ENCODE results near the gene ELOVL6. TPM values are rescaled to one million over a fixed set of nuclear protein-coding genes. Genes with fewer than 3 reads are reported as not detected.

ELOVL6 gene
- total RNA-seq, 4 donors from 2014 or later: 2.2 to 5.8 (median 5.0) TPM

DNA sequence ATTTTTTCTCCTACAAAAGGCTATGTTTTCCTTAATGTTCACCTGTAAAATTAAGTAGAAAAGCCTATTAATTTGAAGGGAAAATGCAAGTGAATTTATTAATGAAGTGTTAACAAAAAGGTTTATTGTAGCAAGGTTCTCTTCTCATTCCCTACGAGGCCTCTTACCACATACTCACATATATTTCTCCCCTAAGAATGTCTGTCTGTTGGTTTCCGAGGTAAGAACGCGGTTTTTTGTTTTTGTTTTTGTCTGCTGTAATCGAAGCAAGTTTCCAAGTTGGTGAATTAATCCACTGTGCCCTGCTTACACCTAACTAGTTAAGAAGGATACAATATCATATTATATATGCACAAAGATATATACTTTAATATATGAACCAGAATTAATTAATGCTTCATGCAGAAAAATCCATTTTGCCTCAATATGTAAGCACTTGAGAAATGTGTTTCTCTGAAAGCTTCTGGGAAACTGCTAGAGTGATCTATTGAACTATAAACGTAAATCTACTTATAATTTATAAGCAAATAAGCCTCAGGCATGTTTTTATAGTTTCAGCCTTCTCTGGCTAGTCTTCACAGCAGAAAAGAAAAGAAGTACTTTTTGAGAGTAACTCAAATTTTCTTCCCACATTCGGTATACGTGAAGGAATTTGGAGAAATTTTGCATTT, 164.9 kb downstream of the ELOVL6 start:
- TF ChIP-seq CTCF (IDR thresholded peaks at IDR 0.05): no peak
- ATAC-seq (ENCODE audit: low FRiP score) (no peak), DNase-seq (ENCODE audit: low spot score) (no peak)

- no peak for DNase-seq (ENCODE audit: low spot score)
- no peak for TF ChIP-seq CTCF (IDR thresholded peaks at IDR 0.05)
- ATAC-seq (ENCODE audit: low FRiP score): no peak
These were observed 165.8 kb downstream of the ELOVL6 start for GRCh38 chr4:110032603-110033002.

- ATAC-seq (ENCODE audit: low FRiP score): no peak
- TF ChIP-seq CTCF (IDR thresholded peaks at IDR 0.05): no peak
- DNase-seq (ENCODE audit: low spot score): no peak
These were observed 172.7 kb downstream of the ELOVL6 start for GRCh38 chr4:110025718-110026117.

DNA sequence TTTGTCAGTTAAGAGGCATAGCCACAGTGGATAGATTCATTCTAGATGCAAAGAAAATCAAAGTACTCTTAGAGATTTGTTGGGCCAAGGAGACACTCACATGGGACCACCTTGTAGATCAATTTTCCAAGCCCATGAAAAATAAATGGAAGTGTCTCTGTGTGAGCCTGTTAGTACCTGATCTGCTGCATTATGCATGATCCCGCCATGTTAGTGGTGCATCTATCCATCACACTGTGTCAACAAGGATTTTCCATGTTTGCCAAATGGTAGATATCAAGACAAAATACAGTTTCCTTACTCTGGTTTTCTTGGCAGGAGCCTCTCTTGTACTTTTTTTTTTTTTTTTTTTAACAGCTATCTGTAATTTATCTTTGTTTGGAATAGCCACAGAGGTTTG, 173.4 kb downstream of the ELOVL6 start:
- DNase-seq (ENCODE audit: low spot score): no peak
- no peak for TF ChIP-seq CTCF (IDR thresholded peaks at IDR 0.05)
- ATAC-seq (ENCODE audit: low FRiP score): no peak

DNA sequence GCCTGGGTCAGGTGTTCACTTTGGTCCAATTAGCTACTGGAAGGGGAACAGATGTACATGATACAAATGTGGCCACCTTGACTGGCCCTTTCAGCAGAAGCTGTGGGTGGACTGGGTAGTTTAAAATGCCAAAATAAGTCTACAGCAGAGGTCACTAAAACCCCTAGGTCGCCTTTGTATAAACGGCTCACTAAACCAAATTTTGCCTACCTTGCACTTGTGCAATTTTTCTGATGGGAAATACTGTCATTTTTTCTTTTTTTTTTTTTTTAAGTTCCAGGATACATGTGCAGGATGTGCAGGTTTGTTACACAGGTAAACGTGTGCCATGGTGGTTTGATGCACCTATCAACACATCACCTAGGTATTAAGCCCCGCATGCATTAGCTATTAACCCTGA, 176.0 kb downstream of the ELOVL6 start:
- no peak for TF ChIP-seq CTCF (IDR thresholded peaks at IDR 0.05)
- DNase-seq (ENCODE audit: low spot score) (no peak), ATAC-seq (ENCODE audit: low FRiP score) (no peak)

DNA sequence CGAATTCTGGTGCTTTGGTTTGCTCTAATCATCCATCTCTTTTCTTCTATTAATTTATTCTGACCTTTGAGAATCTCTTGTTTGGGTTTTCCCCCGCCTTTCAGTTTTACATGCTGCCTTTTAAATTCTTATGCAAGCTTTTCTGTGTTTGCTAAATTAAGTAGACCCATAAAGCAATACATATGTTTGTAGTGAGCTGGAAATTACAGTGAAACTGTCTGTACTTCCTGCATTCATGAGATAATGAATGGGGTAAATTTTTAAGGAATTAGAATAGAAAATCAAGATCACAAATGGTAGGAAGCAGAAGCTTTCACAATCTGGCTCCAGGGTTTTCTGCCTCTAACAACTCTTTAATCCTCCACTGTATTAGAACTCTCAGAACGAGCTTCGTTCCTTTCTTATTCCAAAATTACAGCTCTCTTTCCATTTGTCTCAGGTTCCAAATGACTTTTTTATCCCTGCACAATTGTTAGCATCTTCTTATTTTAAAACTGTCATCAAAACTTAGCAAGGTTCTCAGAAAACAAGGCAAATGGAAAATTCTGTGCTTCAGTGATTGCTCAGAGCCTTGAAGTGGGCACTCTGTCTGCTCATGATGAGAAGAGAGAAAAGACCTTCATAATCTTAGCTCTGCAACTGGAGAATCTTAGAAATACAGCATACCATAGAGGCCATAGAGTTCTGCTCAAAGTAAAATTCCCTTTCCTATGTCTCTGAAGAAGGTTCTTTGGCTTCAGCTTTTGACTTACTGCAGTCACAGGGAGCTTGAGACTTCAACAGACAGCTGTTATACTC, 177.6 kb downstream of the ELOVL6 start:
- no peak for ATAC-seq (ENCODE audit: low FRiP score)
- no peak for TF ChIP-seq CTCF (IDR thresholded peaks at IDR 0.05)
- no peak for DNase-seq (ENCODE audit: low spot score)

GRCh38 chr4:110020139-110020538, 178.3 kb downstream of the ELOVL6 start:
- no peak for TF ChIP-seq CTCF (IDR thresholded peaks at IDR 0.05)
- no peak for ATAC-seq (ENCODE audit: low FRiP score)
- DNase-seq (ENCODE audit: low spot score): no peak

Measured in omental fat pad (tissue), 4 donors.